ENCODE measurements around the gene IKZF4.

DNA sequence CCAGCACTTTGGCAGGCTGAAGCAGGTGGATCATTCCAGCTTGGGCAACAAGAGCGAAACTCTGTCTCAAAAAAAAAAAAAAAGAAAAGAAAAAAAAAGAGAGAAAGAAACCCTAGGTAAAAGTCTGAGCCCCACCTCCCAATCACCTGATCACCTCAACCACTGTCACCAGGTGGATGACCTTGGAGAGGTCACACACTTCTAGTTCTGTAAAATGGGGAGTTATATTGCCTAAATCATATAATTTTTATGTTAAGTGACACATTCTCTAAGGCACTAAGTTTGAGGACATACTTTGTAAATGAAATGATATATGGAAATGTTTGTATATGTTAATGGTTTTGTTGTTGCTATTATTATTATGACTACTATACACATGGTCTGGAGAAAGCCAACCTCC lies 57.6 kb downstream of the IKZF4 start:
- TF ChIP-seq, protein P1, sequence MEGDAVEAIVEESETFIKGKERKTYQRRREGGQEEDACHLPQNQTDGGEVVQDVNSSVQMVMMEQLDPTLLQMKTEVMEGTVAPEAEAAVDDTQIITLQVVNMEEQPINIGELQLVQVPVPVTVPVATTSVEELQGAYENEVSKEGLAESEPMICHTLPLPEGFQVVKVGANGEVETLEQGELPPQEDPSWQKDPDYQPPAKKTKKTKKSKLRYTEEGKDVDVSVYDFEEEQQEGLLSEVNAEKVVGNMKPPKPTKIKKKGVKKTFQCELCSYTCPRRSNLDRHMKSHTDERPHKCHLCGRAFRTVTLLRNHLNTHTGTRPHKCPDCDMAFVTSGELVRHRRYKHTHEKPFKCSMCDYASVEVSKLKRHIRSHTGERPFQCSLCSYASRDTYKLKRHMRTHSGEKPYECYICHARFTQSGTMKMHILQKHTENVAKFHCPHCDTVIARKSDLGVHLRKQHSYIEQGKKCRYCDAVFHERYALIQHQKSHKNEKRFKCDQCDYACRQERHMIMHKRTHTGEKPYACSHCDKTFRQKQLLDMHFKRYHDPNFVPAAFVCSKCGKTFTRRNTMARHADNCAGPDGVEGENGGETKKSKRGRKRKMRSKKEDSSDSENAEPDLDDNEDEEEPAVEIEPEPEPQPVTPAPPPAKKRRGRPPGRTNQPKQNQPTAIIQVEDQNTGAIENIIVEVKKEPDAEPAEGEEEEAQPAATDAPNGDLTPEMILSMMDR (IDR thresholded peaks at IDR 0.05), result no peak
- TF ChIP-seq ZFX (IDR thresholded peaks at IDR 0.05; ENCODE audit: borderline replicate concordance), result no peak
